Stimulated activated CD8-positive, alpha-beta memory T cell treated with anti-CD3 and anti-CD28 coated beads, Interleukin-7, amount 100 ng/mL, for 48 hours (primary cell): ENCODE measurements around the gene KMT5B.

ENCODE experiments used
- DNase-seq, 2 donors: peaks; one replicate each; pipeline ENCODE4 v3.0.0-alpha.2; 2020; ENCODE audit warnings: low read depth in 1 of 2; ENCODE audit errors: extremely low read depth in 1 of 2

The KMT5B gene

DNA sequence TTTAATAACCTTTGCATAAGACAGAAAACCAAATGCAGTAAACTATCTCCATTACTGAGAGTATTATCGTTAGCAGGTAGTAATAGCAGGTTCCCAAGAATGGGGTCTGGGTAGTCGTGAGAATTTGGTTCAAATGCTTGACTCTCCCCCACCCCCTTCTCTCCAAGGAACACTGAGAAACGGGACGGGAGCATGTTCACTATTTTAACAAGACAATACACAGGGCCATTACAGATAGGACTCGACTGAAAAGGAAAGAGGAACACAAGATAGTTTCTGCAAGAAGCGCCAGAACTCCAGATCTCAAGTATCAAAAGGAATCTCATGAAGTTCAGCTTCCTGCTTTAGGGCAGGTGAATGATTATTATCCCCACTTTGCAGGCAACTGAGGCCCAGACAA, 27.0 kb downstream of the KMT5B start:
- DNase-seq: no peak

DNA sequence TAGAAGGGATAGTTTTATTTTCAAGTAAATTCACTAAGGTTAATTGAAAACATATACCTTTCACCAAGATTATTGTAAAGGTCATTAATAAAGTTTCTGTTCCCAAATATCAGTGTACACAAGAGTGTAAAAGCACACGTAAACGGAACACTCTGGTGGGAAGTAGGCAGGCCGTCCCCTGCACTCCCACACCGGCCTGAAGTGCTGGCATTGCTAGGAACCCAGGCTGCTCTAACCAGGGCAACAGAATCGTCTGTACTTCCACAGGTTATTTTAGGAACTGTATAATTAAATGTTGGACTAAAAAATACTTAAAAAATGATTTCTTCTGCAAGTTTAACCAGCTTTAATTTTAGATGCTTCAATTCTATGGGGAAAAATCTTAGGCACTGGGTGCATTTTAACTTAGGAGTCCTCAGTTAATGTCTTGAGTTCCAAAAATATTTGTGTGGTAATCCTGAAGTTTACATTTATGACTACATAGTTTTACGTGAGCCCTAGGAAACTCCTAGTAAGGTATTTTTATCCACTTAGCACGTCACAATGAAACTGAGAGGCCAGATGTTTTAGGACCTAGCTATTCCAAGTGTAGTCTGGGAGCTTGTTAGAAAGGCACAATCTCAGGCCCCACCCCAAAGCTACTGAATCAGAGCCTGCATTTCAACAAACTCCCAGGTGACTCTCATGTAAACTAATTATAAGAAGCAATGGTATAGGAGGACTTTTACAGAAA, 31.2 kb downstream of the KMT5B start:
- DNase-seq: no peak

DNA sequence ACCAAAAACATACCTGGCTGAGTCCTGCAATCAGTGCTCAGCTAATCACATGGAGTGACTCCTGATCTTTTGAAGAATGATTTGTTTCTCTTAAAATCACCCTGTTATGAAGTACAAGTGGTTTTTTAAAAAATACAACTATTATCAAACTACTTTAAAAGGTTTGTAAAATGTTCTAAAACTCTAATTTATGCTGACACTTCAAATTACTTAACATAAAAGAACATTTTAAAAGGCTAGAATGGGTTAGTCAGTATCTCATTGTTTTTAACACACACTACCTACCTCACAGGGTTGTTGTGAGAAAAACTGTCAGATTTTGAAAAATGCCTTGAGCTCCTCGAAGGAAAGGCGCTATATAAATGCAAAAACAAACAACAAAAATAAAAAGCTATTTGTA, 33.2 kb downstream of the KMT5B start:
- DNase-seq: no peak

GRCh38 chr11:68177877-68178276, 35.2 kb downstream of the KMT5B start:
- DNase-seq: no peak

- no peak for DNase-seq
Measured at GRCh38 chr11:68173926-68174325, 39.2 kb downstream of the KMT5B start.

GRCh38 chr11:68169442-68169841, 43.7 kb downstream of the KMT5B start:
- DNase-seq: no peak

GRCh38 chr11:68168694-68169093, 44.4 kb downstream of the KMT5B start:
- no peak for DNase-seq

DNA sequence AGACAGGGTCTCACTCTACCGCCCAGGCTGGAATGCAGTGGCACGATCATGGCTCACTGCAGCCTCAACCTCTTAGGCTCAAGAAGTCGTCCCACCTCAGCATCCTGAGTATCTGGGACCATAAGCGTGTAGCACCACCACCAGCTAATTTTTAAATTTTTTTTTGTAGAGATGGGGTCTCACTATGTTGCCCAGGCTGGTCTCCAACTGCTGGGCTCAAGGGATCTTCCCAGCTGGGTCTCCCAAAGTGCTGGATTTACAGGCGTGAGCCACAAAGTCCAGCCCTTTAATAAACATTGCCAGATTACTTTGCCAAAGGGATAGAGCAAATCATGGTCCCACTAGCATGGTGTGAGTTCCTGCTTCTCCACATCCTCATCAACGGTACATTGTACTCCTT, 45.6 kb downstream of the KMT5B start:
- no peak for DNase-seq

DNA sequence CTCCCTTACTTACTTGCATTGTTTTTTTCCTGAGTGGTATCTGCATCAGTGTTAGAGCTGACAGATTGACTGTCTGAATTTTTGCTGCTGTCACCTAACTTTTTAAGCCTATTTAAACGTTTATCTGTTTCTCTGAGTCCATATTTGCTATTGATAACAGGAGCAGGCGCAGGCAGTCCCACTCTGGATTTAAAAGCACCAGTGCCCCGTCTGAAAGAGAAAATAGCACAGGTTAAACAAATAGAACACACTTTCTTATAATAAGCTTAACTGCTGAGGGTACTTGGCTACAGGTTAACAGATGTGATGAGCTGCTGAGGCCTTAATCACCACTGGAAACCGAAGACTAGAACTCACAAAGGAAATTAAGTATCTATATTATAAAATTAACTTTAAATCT, 46.1 kb downstream of the KMT5B start:
- no peak for DNase-seq

DNA sequence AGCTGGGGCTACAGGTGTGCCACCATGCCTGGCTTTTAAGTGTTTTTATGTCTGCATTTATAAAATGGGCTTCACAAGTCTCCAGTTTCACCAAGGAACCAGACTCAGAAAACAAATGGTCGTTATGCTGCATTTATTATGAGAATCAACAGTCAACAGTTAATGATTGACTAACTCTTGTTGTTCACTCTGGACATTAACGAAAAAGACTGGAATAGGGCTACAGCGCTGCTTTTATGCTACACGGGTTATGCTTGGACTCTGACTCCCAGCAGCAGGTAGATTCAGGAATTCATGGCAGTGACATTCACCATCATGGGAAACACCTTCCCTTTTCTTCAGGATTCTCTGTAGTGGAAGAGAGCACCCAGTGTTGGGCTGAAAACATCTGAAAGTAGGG, 47.5 kb downstream of the KMT5B start:
- DNase-seq: no peak

DNA sequence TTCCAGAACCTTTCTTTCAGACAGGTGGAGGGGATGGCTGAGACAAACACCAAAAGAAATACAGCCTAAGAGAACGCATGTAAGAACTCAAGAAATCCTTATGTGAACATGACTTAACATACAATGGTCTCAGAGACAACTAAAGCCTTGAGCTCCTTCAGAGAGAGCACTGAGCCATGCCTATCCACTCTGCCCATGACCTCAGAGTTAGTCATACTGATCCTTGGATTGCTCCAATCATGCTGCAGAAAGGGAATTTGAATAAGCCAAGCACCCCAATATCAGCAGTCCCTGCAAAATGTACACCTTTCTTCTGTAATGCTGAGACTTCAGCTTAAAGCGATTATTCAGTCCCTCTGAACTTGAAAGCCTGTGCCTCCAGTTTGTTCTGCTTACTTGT, 48.7 kb downstream of the KMT5B start:
- no peak for DNase-seq

GRCh38 chr11:68163691-68164090, 49.4 kb downstream of the KMT5B start:
- no peak for DNase-seq

DNA sequence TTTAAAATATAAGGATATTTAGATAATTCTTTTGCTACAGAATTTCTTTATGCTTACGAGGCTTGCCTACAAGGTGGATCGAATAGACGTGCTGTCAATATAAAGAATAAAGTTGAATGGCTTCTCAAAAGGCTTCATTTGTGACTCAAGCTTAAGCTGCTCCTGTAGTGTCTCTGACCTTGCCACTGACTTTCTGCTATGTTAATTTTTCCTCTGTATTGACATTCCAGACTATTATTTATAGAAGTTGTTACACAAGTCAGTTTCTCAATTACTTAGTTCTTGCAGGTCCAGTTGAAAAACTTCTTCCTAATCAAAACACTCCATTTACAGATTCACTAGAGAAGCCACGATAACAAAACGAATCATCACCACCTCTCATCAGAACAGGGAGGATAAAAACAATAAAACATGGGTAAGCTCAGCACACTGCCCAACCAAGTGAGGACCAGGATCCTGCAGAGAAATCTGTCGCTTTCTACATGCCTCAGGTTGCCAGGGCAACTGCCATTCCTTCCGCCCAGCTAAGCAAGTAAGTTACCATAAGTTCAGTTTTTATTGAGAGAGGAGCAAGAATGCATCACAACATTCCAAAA, 52.9 kb downstream of the KMT5B start:
- DNase-seq: no peak

DNA sequence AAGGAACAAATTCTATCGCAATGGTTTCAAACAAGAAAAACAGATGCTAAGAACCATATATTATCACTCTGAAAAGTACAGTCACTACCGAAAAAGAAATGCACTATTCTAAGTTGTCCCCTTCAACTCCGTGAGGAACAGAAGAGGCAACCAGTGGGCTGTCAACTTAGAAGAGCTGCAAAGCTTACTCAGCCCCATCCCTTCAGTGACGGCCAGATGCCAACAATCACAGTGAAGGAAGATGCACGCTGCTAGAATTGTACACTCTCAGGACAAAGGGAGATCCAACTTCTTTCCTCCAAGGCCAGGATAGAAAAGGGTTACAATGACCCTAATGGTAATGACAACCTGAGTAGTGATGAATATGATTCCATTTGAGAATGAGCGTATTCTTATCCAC, 53.4 kb downstream of the KMT5B start:
- DNase-seq: no peak

DNA sequence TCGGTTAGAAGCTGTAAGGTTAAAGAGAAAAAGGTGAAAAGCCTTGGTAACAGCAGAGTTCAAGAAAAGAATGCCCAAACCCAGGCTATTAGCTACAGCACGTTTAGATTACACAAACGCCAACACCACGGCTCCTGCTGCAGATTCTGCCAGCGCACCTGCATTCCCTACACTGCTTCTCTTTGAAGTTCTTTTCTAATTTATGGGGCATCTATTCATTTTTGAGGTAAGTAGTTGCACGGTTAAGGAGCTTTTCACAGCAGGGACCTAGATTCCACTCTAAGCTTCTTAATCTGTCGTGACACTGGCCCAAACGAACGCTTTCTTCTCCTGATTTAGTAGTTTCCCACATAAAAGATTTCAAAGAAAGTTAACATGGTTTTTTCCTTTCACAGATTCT, 53.9 kb downstream of the KMT5B start:
- no peak for DNase-seq

DNA sequence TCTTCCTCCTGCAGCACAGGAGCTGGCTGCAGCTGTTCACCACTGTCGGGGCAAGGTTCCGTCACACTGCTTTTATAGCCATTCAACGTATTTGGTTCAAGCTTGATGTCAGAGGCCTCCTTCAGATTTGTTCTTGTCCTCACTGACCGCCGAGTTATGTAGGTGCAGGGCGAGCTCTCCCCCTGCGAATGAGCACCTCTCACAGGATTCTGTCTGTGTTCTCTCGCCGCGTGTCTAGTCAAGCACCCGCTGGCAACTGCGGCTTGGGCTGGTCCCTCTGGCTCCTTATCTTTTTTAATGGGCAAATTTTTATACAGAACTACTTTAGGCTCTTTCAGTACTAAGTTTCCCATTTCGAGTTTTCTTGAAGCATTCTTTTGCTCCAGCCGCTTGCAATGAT, 54.5 kb downstream of the KMT5B start:
- DNase-seq: no peak

DNA sequence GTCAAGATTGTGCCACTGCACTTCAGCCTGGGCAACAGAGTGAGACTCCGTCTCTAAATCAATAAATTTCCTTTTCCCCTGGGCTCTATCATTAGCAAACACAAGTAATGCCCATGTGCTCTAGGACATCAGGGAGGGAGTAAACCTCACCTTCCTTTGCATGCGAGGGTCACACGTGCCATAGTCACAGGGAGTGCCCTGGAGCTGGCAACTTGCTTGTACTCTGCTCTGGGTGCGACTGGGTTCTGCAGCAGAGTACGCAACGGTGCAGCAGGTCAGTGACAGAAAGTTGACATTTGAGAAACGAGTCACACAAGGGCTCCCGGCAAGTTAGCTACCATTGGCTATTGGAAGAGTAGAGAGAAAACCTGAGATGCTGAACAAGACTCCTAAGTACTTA, 59.4 kb downstream of the KMT5B start:
- no peak for DNase-seq

DNA sequence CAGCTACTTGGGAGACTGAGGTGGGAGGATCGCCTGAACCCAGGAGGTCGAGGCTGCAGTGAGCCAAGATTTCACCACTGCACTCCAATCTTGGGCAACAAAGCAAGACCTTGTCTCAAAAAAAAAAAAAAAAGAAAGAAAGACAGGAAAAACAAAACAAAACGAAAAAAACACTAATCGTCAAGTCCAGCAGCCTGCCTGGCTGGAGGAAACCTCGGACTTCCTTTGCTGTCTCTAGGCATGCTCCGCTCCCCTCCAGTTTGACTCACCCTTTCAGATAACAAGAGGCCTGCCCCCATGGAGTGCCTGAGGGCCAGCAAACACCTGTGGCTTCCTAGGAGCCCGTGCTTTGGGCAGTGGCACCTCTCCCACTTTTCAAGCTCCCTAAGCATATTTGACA, 63.1 kb downstream of the KMT5B start:
- DNase-seq: no peak

GRCh38 chr11:68149417-68149816, 63.7 kb downstream of the KMT5B start:
- no peak for DNase-seq

DNA sequence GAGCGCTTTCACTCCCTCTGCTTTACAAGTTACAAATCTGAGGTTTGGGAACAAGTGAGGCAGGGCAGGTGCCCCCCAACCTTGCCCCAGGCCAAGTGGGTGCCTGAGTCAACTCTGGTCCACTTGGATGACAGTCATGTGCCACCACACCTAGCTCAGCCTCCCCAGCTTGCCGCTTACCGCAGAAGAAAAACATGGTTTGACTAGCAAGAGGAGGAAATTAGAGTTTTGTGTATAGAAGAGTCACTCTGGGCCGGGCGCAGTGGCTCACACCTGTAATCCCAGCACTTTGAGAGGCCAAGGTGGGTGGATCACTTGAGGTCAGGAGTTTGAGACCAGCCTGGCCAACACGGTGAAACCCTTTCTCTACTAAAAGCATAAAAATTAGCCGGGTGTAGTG, 64.2 kb downstream of the KMT5B start:
- no peak for DNase-seq

DNA sequence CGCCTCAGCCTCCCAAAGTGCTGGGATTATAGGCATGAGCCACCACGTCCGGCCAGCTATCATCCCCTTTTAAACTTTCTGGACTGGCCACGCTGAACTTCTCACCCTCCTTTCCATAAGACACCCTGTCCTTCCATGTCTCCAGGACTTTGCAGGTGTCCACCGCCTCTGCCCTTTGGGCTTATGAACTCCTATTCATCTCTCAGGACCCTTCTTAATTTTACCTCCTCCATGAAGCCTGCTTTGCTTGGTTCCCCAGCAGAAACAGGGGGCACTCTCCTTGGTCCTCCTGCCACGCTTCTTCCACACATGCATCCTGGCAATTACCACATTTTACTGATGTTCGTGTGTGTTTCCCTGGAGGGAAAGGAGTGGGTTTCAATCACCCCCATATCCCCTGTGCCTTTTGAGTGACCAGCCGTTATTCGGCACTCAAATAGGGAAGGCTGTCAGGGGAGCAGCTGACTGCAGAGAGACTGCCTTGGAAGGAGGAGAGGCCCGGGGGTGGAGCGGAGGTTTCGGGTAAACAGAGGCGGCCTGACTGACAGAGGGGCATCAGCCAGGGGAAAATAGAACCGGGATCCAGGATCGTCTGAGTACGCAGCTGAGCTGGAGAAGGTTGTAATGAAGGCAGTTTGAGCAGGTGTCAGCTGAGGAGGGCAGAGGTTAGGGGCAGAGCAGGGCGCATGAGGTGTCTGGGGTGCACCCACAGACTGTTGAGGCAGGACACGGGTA, 64.9 kb downstream of the KMT5B start:
- no peak for DNase-seq
